ENCODE results near the gene TRPC4AP.

GRCh38 chr20:34989118-34989517 lies 103.5 kb downstream of the TRPC4AP start:
- no peak for TF ChIP-seq CTCF (IDR thresholded peaks at IDR 0.05; ENCODE audit: insufficient read depth, low read length, poor library complexity, severe bottlenecking)
- TF ChIP-seq EZH2phosphoT487 (conservative IDR thresholded peaks at IDR 0.05; ENCODE audit: low read length): no peak

All from SU-DHL-6 (cell line).